HK-2 (cell line): ENCODE results near the gene VAT1.

Source experiments
- DNase-seq: peaks from one replicate; pipeline ENCODE4 v3.0.0-alpha.2; 2018; ENCODE audit not compliant: unreplicated experiment

VAT1 gene

DNA sequence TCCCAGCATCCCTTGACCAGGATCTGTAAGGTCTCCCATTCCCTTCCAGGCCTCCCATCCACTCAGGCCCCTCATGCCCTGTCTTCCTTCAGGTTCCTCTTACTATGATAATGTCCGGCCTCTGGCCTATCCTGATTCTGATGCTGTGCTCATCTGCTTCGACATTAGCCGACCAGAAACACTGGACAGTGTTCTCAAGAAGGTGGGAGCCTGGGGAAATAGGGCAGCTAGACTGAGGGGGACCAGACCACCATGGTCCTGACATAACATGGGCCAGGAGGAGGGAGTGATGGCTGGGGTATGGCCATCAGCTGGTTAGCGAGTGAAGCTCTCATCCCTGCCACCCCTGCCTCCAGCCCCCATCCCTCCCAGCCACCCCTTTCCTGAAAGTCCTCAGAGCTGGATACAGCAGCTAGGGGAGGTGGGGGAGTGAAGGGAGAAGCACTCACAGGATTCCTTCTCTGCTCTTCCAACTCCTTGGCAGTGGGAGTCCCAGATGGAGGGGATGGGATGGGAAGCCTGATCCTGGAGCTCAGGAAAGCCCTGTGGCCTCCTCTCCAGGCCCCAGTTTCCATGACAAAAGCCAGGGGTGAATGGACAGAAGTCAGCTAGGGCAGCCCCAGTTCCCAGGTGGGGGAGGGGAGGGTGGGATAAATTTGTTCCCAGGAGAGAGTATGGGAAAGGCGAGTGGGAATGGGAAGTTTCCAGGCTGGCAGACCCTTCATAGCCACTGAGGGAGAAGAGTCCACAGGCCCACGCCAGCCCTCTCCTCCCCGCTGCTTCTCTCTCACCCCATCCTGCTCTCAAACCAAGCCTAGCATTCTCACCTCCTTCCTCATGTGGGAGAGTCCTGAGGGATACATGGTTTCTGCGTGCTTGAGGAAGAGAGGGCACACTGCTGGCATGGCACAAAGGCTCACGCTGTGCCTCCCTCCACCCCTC lies 5.2 kb upstream of the VAT1 start:
- no peak for DNase-seq

DNA sequence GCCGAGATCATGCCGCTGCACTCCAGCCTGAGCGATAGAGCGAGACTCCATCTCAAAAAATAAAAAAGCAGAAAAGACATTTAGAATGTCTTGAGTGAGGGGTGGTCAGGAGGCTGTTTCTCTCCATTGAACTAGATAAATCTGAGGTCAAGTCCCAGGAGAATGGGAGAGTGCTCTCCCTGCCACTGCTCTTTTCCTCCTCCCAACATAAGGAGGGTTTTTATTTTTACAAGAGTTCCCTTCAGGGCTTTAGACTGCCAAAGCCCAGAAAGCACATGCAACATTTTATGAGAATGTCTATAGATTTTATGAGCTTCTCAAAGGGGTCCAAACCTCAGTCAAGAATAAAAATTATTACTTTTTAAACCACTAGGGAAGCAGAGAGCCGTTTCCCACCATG lies 4.4 kb upstream of the VAT1 start:
- DNase-seq: no peak

DNA sequence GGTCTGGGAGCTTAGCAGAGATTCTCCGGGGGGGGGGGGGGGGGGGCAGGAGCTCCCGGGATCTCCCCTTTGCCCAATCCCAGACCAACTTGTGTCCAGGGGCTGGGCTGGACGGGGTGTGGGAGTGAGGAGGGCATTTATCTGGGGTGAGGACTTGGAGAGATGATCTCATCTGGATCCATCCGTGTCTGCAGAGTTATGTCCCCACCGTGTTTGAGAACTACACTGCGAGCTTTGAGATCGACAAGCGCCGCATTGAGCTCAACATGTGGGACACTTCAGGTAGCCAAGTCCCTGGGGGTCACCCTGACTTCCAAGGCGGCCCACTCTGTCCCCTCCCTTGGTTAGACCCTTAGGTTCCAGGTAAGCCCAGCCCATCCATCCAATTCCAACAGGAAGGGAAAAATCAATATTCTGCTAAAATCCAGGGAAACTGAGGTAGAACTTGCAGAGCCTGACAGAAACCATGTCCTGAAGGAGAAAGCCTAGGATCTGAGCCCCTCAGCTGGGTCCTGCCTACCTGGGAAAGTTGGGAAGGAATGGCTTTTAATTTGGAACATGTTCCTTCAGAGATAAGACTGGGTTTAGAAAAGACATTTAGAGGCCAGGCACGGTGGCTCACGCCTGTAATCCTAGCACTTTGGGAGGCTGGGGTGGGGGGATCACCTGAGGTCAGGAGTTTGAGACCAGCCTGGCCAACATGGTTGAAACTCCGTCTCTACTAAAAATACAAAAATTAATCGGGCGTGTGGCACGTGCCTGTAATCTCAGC lies 3.8 kb upstream of the VAT1 start:
- no peak for DNase-seq

DNA sequence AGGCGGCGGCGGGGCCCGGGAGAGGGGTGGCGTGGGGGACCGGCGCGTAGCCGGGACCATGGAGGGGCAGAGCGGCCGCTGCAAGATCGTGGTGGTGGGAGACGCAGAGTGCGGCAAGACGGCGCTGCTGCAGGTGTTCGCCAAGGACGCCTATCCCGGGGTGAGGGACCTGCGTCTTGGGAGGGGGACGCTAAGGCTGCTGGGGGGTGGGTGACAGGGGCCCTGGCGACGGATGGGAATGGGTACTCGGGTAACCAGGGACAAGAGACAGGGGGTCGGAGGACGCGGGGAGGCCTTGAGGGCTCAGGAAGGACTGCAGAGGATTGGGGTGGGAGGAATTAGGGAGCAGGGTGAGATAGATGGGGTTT lies 3.1 kb upstream of the VAT1 start:
- DNase-seq: no peak

DNA sequence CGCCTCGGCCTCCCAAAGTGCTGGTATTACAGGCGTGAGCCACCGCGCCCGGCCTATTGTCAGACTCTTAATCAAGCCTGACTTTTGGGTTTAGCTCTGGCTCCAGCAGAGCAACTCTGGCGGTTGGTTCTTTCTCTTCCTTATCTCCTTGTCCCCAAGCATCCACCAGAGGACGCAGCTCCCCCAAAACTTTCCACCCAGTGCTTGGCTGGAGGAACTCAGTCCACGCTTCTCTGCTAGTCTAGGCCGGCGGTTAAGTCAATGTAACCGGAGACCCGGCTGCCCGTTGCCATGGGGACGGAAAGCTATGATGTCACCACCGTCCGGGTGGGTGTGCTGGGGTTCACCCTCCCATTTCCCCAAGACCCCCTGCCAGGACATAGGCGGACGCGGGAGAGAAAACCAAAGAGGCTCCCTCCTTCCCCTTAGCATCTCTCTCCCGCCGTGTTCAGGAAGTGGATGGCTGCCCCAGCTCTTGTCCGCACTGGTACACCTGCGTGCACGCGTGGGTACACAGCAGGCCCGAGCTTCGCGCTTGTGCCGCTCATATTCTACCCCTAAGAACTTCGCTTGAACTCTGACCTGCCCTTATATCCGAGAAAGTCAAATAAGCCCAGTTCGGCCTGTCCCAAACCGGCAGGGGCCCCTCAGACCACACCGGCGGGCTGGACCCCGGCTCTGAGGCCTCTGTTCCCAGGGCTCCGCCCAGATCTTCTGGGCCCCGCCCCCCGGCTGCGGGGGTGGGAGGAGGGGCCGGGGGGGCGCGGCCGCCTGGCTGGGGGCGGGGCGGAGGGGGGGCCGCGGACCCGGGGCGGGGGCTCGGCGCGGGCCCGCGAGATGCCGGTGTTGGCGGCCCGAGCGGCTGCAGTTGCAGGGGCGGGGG lies 2.5 kb upstream of the VAT1 start, which contains the start of gene RND2:
RND2 (plus strand) TSS at position 825 of the 883 bp plus-strand sequence. CDS start 117 bp downstream, outside the sequence.
- peak; percentile 61 for DNase-seq

DNA sequence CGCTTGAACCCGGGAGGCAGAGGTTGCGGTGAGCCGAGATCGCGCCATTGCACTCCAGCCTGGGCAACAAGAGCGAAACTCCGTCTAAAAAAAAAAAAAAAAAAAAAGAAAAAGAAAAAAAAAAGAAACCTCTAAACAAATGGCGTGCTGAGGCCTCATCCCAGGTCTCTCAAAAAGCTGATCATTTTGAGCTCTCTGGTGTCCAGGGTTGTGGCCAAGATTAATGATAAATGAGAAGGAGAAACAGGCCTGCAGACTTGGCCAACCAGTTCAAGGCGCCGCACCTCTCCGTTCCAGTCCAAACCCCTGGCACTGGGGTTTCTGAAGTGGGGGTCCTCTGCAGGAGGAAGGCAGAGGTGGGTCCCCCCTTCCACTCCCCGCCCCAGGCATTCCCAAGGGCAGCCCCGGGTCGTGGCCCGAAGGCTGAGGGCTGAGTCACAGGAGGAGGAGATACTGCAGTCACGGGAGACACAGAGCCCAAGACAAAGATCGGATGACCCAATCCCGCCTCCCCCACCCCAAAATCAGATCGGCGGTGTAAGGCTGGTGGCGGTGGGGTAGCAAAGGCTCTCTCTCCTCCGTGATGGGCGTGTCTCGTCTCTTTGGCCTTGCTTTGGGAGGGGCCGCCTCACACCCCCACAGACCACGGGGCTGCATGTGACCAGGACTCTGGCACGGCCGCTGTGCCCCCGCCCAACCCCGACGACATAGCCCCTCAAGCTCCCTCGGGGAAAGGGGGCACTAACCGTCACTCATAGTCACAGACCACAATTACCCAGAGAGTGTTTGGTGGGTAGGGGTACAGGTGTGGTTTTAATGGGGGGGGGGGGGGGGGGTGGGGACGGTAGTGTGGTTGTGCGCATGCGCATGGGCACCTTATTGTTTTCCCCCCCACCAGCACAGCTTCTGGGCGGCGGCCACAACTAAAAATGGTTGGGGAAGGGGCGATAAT lies 1.1 kb downstream of the VAT1 start:
- peak; percentile 81 for DNase-seq

DNA sequence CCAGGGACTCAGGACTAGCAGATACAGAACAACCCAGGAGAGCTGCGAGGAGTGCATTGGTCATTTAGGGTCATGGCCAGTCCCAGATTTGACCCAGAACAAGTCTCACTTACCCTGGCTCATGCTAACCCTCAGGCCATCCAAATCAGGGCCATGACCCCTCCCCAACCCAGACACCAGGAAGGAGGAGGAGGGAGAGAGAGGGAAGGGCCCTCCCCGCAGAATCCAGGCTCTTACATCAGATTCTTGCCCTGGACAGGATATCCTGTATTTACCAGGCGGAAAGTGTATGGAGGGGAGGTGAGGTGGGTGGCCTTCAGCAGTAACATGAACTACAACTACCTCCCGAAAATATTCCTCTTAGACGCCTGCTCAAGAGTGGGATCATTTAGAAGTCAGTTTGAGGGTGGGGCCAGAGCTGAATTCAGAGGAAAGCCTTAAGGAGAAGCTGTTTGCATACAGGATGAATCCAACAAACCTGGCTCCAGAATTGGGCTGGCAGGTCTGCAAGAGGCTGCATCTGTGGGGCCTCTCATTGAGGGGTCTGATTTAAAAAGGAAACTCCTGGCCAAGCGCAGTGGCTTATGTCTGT lies 2.1 kb downstream of the VAT1 start:
- DNase-seq: no peak

DNA sequence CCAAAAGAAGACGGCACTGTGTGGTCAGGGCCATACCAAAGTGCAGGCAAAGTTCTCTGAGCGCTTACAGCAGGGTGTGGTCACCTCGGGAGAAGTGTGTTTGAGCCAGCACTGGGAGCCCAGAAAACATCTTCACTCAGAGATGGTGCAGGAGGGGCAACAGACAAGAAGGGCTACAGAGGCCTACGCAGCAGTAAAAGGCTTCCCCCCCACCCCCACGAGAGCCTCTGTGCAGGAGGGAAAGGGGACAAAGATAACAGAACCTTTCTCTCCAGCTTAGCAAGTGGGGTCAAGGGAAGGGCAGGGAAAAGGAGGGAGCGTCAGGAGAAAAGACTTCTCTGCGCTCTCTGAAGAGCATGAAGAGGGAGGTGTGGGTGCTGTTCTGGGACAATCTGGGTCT lies 2.8 kb downstream of the VAT1 start:
- DNase-seq: no peak

DNA sequence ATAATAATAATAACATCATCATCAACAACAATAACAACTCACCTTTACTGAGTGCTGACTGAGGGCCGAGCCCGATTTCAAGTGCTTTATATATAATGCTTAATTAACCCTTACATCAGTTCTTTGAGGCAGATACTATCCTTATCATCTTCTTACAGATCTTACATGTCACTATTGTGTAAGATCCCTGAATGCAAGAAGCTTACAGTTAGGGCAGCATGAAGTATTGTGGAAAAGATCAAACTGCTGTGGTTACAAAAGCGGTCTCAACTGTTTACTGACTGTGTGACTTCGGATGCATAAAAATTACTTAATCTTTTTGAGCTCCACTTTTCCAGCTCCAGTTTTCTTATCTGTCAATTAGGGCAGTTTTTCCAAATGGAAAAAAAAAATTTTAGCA lies 3.3 kb downstream of the VAT1 start:
- no peak for DNase-seq

DNA sequence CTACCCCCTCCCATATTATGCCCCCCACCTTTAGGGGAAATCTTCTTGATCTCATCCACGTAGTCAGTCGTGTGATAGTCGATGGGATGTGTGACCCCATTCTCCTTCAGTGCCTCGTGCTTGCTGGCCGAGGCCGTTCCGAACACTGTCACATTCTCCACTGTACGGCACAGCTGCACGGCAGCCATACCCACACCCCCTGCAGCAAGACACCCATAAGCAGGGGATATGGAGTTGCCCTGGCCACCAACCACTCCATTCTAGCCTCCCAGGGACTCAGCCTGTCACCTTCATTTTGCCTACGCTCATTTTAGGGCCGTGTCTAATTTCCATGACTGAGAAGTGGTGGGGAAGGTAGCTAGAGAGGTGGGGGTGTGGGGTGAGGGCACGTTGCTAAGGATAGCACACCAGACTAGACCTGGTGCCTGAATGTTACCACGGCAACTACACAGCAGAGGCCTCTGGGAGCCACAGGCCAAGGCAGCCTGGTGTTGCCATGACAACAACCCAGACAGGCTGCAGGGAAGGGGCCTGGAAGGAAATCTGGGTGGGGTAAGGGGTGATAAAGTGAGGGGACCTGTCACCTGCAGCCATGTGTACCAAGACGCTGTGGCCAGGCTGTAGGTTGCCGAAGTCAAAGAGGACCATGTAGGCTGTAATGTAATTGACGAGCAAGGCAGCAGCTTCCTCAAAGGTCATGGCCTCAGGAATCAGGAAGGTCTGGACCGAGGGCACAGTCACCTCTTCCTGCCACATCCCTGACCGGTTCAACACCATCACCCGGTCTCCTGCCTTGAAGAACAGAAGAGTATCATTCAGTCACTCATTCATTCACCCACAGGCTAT lies 4.0 kb downstream of the VAT1 start:
- DNase-seq: no peak

DNA sequence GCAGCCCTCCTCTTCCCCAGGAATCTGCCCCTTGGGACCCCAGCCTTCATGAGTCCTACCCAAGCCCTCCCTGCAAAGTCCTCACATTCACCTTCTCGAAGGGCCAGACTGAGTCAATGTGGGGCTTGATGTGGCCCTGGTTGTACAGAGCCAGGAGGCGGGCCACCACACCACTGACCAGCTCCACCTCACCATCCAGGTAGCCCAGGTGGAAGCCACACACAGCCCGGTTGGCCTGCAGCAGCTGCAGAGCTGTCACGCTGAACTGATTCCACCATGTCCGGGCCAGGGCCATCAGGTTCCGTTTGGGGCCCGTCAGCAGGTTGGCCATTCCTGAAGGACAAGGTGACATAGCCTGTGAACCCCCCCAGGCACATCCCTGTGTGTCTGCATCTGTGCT lies 6.0 kb downstream of the VAT1 start:
- no peak for DNase-seq

DNA sequence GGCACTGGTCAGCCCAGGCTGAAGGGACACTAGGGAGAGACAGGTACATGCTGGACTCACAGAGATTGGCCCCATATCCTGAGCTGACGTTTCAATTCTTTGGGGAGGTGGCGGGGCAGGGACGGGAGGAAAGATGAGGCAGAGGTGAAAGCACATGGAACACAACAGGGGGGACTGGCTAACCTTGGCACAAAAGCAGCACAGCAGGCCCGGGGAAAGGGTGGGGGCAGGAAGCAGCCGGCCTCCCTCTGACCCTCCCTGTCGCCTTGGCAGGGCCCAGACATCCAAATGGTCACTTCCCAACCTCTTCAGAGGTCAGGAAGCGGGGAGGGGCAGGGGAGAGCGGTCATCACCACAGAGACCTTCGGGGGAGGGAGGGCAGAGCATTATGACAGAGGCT lies 6.6 kb downstream of the VAT1 start:
- DNase-seq: no peak

DNA sequence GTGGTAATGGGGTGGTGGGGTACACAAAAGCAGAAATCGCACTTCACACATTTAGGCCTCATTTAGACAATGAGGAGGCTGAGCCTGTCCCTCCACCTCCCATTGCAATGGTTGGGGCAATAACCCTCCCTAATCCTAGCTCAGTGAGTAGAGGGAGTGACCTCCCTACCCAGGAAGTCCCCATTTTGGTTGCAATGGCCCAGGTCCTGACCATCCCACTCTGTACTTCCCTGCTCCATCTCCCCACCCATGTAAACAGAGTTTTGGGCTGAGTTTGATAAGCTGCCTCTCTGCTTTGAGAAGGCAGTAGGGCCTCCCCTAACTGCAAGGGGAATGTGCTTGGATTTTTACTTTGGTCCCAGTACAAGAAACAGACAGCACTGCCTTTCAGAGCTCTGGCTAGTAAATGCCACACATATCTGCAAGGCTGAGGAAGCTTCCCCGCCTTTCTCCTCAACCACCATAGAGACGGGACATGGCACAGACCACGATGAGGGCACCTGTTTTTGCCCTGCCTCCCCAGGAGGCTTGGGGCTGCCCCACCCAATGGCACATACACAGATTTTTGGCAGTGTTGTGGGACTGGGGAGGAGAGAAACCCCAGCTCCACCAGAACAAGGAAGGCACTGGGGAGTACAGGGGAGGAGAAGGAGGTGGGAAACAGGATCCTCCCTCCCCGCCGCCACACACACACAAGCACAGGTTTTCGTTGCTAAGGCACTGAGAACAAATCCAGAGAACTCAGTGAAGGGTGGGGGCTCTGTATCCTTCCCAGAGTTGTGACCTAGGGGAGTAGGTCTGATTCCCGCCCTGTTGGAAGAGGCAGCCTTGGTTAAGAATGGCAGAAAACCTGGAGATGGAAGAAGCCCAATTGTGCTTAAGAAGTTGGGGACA lies 7.3 kb downstream of the VAT1 start:
- no peak for DNase-seq

DNA sequence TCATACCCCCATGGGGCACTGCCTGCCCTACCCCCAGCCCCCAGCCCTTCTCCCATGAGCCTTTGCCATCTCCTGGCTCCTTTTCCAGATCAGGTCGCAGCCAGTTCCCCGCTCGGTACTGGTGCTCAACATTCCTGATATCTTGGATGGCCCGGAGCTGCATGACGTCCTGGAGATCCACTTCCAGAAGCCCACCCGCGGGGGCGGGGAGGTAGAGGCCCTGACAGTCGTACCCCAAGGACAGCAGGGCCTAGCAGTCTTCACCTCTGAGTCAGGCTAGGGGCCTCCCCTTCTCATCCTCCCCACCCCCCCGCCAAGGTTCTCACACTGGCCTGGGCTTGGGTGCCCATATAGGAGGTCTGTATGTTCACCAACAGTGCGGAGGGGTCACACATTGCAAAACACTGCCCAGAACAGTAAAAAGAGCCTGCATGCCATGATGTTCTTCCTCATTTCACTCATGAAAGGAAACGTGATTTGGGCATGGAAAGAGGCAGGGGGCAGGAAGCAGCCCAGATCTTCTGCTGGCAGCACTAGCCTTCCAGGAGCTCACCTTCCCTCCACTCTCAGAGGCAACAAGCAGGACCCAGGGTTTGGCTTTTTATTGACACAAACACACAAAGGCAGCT lies 8.1 kb downstream of the VAT1 start:
- no peak for DNase-seq

DNA sequence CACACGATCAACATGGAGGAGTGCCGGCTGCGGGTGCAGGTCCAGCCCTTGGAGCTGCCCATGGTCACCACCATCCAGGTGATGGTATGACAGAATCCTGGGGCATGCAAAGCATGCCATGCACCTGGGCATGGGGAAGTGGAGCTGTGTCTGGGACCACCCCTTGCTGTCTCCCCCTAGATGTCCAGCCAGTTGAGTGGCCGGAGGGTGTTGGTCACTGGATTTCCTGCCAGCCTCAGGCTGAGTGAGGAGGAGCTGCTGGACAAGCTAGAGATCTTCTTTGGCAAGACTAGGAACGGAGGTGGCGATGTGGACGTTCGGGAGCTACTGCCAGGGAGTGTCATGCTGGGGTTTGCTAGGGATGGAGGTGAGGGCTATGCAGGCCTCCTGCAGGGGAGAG lies 8.9 kb downstream of the VAT1 start:
- DNase-seq: no peak

DNA sequence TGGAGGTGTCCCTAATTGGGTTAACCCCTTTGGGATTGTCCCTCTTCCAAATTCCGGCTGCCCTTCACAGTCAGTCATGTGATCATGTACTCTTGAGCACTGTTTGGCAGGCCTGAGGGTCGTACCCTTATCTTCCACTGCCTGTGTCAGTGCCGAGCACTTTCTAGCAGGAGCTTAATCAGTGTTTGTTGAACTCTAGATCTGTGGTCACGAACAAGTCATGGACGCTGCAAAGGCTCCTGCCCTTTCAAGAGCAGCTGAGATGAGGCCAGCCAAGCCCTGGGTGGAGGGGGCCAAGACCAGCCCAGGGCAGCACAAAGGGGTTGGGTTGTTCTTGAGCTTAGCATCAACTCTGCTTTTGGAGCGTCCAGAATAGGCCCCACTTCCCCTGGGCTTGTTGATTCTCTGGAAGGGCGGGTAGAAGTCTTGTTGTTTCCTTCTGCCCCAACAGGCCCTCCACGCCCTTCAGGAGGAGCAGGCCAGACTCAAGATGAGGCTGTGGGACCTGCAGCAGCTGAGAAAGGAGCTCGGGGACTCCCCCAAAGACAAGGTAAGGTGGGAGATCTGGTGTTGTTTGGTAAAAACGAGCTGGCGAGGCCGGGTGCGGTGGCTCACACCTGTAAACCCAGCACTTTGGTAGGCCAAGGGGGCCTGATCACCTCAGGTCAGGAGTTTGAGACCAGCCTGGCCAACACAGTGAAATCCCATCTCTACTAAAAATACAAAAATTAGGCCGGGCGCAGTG lies 10.3 kb downstream of the VAT1 start:
- no peak for DNase-seq

DNA sequence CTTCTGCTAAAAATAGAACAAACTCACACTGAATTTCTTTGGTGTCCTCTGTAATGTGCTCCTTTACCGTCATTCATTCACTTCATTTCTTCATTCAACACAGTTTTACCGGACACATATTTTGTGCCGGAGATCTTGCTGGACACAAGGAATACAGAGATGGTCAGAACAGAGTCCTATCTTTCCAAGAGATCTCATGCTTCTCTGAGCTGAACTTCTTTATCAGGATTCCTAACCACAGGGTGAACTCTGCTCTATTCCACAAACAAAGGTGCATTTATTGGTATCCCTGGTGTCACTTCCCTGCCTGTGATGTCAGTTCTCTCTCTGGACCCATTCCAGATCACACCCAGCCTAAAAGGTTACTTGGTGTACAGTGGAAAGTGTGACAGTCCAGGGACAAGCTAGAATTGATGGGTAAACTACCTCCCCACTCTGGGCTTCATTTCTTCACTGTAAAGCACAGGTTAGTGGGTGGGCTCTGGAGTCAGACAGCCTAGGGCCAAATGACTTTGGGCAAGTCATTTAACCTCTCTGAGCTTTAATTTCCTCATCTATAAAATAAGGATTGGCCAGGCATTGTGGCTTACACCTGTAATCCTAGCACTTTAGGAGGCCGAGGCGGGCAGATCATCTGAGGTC lies 11.4 kb downstream of the VAT1 start:
- DNase-seq: no peak
